Measurements from ENCODE around the gene TEAD4.
A peak's percentile ranks its signal among the peaks of the same experiment; 100 is the strongest.

The TEAD4 gene

GRCh38 chr12:2960996-2961616 is 1.9 kb downstream of the TEAD4 start:
- no peak for DNase-seq (ENCODE audit: low spot score)

- DNase-seq (ENCODE audit: low spot score) = no peak
Observed at GRCh38 chr12:2961705-2962104, 2.5 kb downstream of the TEAD4 start.

- no peak for DNase-seq (ENCODE audit: low spot score)
Observed at GRCh38 chr12:2963154-2963759, 4.1 kb downstream of the TEAD4 start.

- DNase-seq (ENCODE audit: low spot score) = no peak
Observed at GRCh38 chr12:2963760-2964292, 4.6 kb downstream of the TEAD4 start.

GRCh38 chr12:2967651-2968050 is 8.5 kb downstream of the TEAD4 start:
- DNase-seq (ENCODE audit: low spot score) = no peak

GRCh38 chr12:2970744-2971143 is 11.5 kb downstream of the TEAD4 start:
- DNase-seq (ENCODE audit: low spot score) = no peak

- no peak for DNase-seq (ENCODE audit: low spot score)
Observed at GRCh38 chr12:2973566-2973965, 14.4 kb downstream of the TEAD4 start.

GRCh38 chr12:2974560-2974971 is 15.4 kb downstream of the TEAD4 start:
- DNase-seq (ENCODE audit: low spot score) = no peak

- DNase-seq (ENCODE audit: low spot score) = no peak
Observed at GRCh38 chr12:2976581-2976996, 17.4 kb downstream of the TEAD4 start.

GRCh38 chr12:2977776-2978175 is 18.6 kb downstream of the TEAD4 start:
- no peak for DNase-seq (ENCODE audit: low spot score)

GRCh38 chr12:2979806-2980205 is 20.6 kb downstream of the TEAD4 start:
- DNase-seq (ENCODE audit: low spot score) = no peak

- DNase-seq (ENCODE audit: low spot score) = no peak
Observed at GRCh38 chr12:2980630-2981029, 21.4 kb downstream of the TEAD4 start.

- no peak for DNase-seq (ENCODE audit: low spot score)
Observed at GRCh38 chr12:2982361-2982760, 23.2 kb downstream of the TEAD4 start.

GRCh38 chr12:2984249-2984648 is 25.1 kb downstream of the TEAD4 start:
- DNase-seq (ENCODE audit: low spot score) = no peak

- DNase-seq (ENCODE audit: low spot score) = no peak
Observed at GRCh38 chr12:2984698-2985097, 25.5 kb downstream of the TEAD4 start.

GRCh38 chr12:2986876-2987275 is 27.7 kb downstream of the TEAD4 start:
- DNase-seq (ENCODE audit: low spot score) = no peak

GRCh38 chr12:2988494-2988893 is 29.3 kb downstream of the TEAD4 start:
- no peak for DNase-seq (ENCODE audit: low spot score)

GRCh38 chr12:2992724-2993123 is 33.5 kb downstream of the TEAD4 start:
- DNase-seq (ENCODE audit: low spot score) = no peak

- DNase-seq (ENCODE audit: low spot score) = no peak
Observed at GRCh38 chr12:2997989-2998670, 38.9 kb downstream of the TEAD4 start.

GRCh38 chr12:2998789-2999264 is 39.6 kb downstream of the TEAD4 start:
- DNase-seq (ENCODE audit: low spot score) = no peak

- DNase-seq (ENCODE audit: low spot score) = no peak
Observed at GRCh38 chr12:2999265-2999841, 40.2 kb downstream of the TEAD4 start.

GRCh38 chr12:3000548-3001275 is 41.5 kb downstream of the TEAD4 start:
- DNase-seq (ENCODE audit: low spot score) = peak; percentile 42

Measured in NAMALWA (cell line).